ENCODE measurements around the gene ZNF526. TPM values are rescaled to one million over a fixed set of nuclear protein-coding genes. Genes with fewer than 3 reads are reported as not detected.

The ZNF526 gene
- total RNA-seq, 4 donors from 2014 or later = 4.3 to 6.3 (median 6.3) TPM

Other genes with a start within 250 kb of the ZNF526 start
- gene ATP1A3, start 226.1 kb upstream of the ZNF526 start, total RNA-seq = not detected
- gene GRIK5, start 150.1 kb upstream of the ZNF526 start, total RNA-seq = 10 to 100 TPM in 1 of 4 donors, 1 to 10 TPM in 3; 2.4 to 12.0 (median 3.2) TPM
- 10 to 100 TPM; 14.3 to 22.2 (median 17.5) TPM for gene ZNF574, start 144.1 kb upstream of the ZNF526 start, total RNA-seq
- 1 to 10 TPM in 1 of 4 donors, under 1 TPM in 3; 0.21 to 6.0 (median 0.51) TPM for gene POU2F2, start 87.9 kb upstream of the ZNF526 start, total RNA-seq
- gene DEDD2, start 2.6 kb upstream of the ZNF526 start, total RNA-seq = 10 to 100 TPM; 33.9 to 56.2 (median 40.3) TPM
- 10 to 100 TPM; 24.7 to 34.5 (median 28.3) TPM for gene GSK3A, start 22.3 kb downstream of the ZNF526 start, total RNA-seq
- 10 to 100 TPM; 30.4 to 42.6 (median 35.1) TPM for gene ERF, start 34.8 kb downstream of the ZNF526 start, total RNA-seq
- gene CIC, start 48.9 kb downstream of the ZNF526 start, total RNA-seq = 10 to 100 TPM; 27.0 to 74.1 (median 41.3) TPM
- gene PRR19, start 81.8 kb downstream of the ZNF526 start, total RNA-seq = under 1 TPM in 2 of 4 donors, not detected in 2; 0.30 to 0.44 TPM
- gene PAFAH1B3, start 82.3 kb downstream of the ZNF526 start, total RNA-seq = 1 to 10 TPM; 3.8 to 9.0 (median 8.1) TPM
- under 1 TPM in 1 of 4 donors, not detected in 3; 0.20 TPM for gene TMEM145, start 93.0 kb downstream of the ZNF526 start, total RNA-seq
- gene MEGF8, start 105.3 kb downstream of the ZNF526 start, total RNA-seq = 10 to 100 TPM; 17.9 to 33.3 (median 22.4) TPM
- gene CNFN, start 170.0 kb downstream of the ZNF526 start, total RNA-seq = 1 to 10 TPM in 1 of 4 donors, not detected in 3; 5.0 TPM
- gene LIPE, start 207.1 kb downstream of the ZNF526 start, total RNA-seq = 100 to 1,000 TPM in 3 of 4 donors, 10 to 100 TPM in 1; 77.1 to 717 (median 234) TPM
- gene CXCL17, start 222.6 kb downstream of the ZNF526 start, total RNA-seq = not detected